Caco-2 (cell line): Measurements from ENCODE around the gene FOXP1. TPM values are rescaled to one million over a fixed set of nuclear protein-coding genes. Genes with fewer than 3 reads are reported as not detected.

Experiments
- BruUV-seq: library from RNA; stranded (reverse); fragments of 400-500 nt; replicated peaks from 2 replicates; lab custom pipeline; 2021; lab: Mats Ljungman, UMichigan
- CTCF ChIA-PET: fragments of 300-600 bp; sonication (Branson Sonifier 250); formaldehyde crosslinking; loops from one replicate; lab custom pipeline; 2022; ENCODE audit warnings: antibody characterized with exemption; lab: Charles Lee
- POLR2A ChIA-PET: fragments of 300-600 bp; sonication (Branson Sonifier 250); formaldehyde crosslinking; loops from one replicate; lab custom pipeline; 2022; ENCODE audit warnings: antibody characterized with exemption; lab: Charles Lee
- DNase-seq, 2 experiments: peaks; one replicate each; pipeline versions ENCODE4 v3.0.0 to v3.0.0-alpha.2; 2020 to 2022
- H3K27me3 ChIP-seq: replicated peaks from 2 replicates; pipeline ENCODE4 v1.6.0; 2011; ENCODE audit warnings: low read length; ENCODE audit not compliant: control insufficient read depth, insufficient read depth
- H3K36me3 ChIP-seq: 2 replicates; pipeline ENCODE4 v1.5.1; 2011; ENCODE audit warnings: low read length; ENCODE audit not compliant: control insufficient read depth, insufficient read depth
- H3K4me1 ChIP-seq: fragments of 250-450 bp; sonication (Bioruptor Pico); 2 replicates; pipeline ENCODE4 v1.5.1; 2020; ENCODE audit warnings: mild to moderate bottlenecking
- H3K4me3 ChIP-seq: 2 replicates; pipeline ENCODE4 v1.5.1; 2011; ENCODE audit warnings: low read depth, mild to moderate bottlenecking, control low read depth, low read length
- H3K9me3 ChIP-seq: fragments of 250-450 bp; sonication (Bioruptor Pico); 2 replicates; pipeline ENCODE4 v1.5.1; 2020; ENCODE audit warnings: mild to moderate bottlenecking, moderate library complexity
- H3K27ac Mint-ChIP-seq: one replicate; pipeline ENCODE4 v1.8.0; 2022; ENCODE audit warnings: mixed read lengths; ENCODE audit not compliant: unreplicated experiment
- H3K27me3 Mint-ChIP-seq: one replicate; pipeline ENCODE4 v1.8.0; 2022; ENCODE audit warnings: mixed read lengths; ENCODE audit not compliant: insufficient read depth, unreplicated experiment
- H3K36me3 Mint-ChIP-seq: one replicate; pipeline ENCODE4 v1.8.0; 2022; ENCODE audit warnings: mild to moderate bottlenecking, mixed read lengths; ENCODE audit not compliant: insufficient read depth, unreplicated experiment
- H3K4me1 Mint-ChIP-seq: one replicate; pipeline ENCODE4 v1.8.0; 2022; ENCODE audit warnings: low read depth, mixed read lengths; ENCODE audit not compliant: unreplicated experiment
- H3K4me3 Mint-ChIP-seq: one replicate; pipeline ENCODE4 v1.8.0; 2022; ENCODE audit warnings: mild to moderate bottlenecking, moderate library complexity, mixed read lengths; ENCODE audit not compliant: unreplicated experiment
- H3K9me3 Mint-ChIP-seq: one replicate; pipeline ENCODE4 v1.8.0; 2022; ENCODE audit warnings: mixed read lengths; ENCODE audit not compliant: unreplicated experiment
- CTCF ChIP-seq, 2 experiments: fragments of 200-600 bp in 1 of 2; IDR thresholded peaks; 1 replicate in 1 of 2; 2 replicates in 1 of 2; pipeline versions ENCODE4 v1.5.1 to v1.8.0; 2011 to 2022; ENCODE audit warnings: antibody characterized with exemption in 1 of 2, control low read depth in 1 of 2, inconsistent platforms in 1 of 2, low read depth in 1 of 2, low read length in 1 of 2, mild to moderate bottlenecking in 1 of 2, moderate library complexity in 1 of 2; ENCODE audit not compliant: insufficient read depth in 1 of 2, severe bottlenecking in 1 of 2, unreplicated experiment in 1 of 2
- intact Hi-C: fragments of 100-400 bp; cut with micrococcal nuclease; formaldehyde crosslinking; loops from one replicate; pipeline ENCODE4 v1.10.0; 2022; ENCODE audit not compliant: unreplicated experiment
- total RNA-seq: library from RNA; stranded (reverse); gene quantifications from 2 replicates; pipeline ENCODE4 v1.2.3, GENCODE V29; 2022

Gene FOXP1
- total RNA-seq, 1 experiment from 2014 or later: 131 TPM

GRCh38 chr3:71232175-71232679, 351.3 kb downstream of the FOXP1 start:
- peaks cover 24% of the 10 kb centered on the region for H3K36me3 Mint-ChIP-seq
- H3K27ac Mint-ChIP-seq: no peak overlapping the region
- no peaks in the 10 kb centered on the region for H3K9me3 Mint-ChIP-seq
- TF ChIP-seq CTCF (IDR thresholded peaks at IDR 0.05; ENCODE audit: insufficient read depth in 1 of 2, low read depth in 1 of 2, low read length in 1 of 2, severe bottlenecking in 1 of 2, unreplicated experiment in 1 of 2): no peak
- H3K4me1 Mint-ChIP-seq: peaks cover under 1% of the 10 kb centered on the region
- peaks cover 5% of the 10 kb centered on the region; the same call in 1 of the 2 replicates for H3K4me1 ChIP-seq
- CTCF ChIA-PET: no interaction called here
- no peak overlapping the region for H3K4me3 Mint-ChIP-seq
- intact Hi-C loops: no loop called here
- H3K27me3 ChIP-seq: no peaks in the 10 kb centered on the region
- H3K27me3 Mint-ChIP-seq: no peaks in the 10 kb centered on the region
- POLR2A ChIA-PET: no interaction called here
- no peaks in the 10 kb centered on the region for H3K9me3 ChIP-seq
- no peak overlapping the region for H3K4me3 ChIP-seq
- H3K36me3 ChIP-seq: no peaks in the 10 kb centered on the region
- no peak for DNase-seq
- BruUV-seq: no TSS peak

- H3K36me3 Mint-ChIP-seq: peaks cover 27% of the 10 kb centered on the region
- CTCF ChIA-PET: no interaction called here
- BruUV-seq: no TSS peak
Measured at GRCh38 chr3:71231680-71232079, 351.8 kb downstream of the FOXP1 start.

DNA sequence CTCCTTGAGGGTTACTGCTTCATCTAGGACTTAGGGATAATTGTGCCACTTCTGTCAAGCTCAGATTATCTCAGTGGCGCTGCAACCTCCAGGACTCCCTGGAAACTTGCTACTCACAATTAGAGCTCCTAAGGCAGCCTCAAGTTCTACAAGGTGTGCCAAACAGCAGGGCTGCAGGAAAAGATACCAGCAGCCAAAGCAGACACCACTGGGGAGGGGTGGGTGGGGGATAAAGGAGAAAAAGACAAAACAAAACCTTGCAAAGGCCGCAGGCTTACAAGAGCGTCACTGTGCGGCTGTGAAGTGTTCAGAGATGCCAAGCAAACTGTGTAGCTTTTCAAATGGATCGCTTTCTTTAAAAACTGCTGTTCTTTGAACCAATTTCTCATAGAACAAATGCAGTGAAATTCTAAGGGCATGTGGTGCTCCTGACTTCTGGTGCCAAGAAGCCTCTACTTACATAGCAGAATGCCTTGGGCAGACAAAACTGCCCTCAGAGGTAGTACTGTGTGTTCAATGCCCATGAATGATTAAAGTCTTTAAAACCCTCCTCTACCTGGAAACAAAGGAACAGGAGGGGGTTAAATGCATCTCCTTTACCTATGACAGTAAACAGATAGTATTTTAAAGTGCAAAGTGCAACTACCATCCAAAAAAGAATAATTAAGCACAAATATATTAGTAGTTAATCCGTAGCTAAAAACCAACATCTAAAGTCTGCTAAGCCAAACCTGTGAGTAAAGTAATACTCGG, 353.4 kb downstream of the FOXP1 start:
- Mint-ChIP-seq H3K9me3 (no peaks in the 10 kb centered on the region), H3K4me1 (peaks cover 11% of the 10 kb centered on the region), H3K27ac (no peak overlapping the region), H3K36me3 (peaks cover 22% of the 10 kb centered on the region), H3K4me3 (no peak overlapping the region), H3K27me3 (no peaks in the 10 kb centered on the region)
- ChIA-PET POLR2A (no interaction called here), CTCF (no interaction called here)
- Histone ChIP-seq H3K9me3 (no peaks in the 10 kb centered on the region), H3K4me1 (peaks cover 5% of the 10 kb centered on the region; the same call in 1 of the 2 replicates), H3K4me3 (no peak overlapping the region), H3K27me3 (no peaks in the 10 kb centered on the region), H3K36me3 (no peaks in the 10 kb centered on the region)
- intact Hi-C loops: loop anchor here (2.0 kb wide), 1 partner anchor 13 kb away; no protein-coding TSS in a partner anchor
- no TSS peak for BruUV-seq
- TF ChIP-seq CTCF (IDR thresholded peaks at IDR 0.05; ENCODE audit: insufficient read depth in 1 of 2, low read depth in 1 of 2, low read length in 1 of 2, severe bottlenecking in 1 of 2, unreplicated experiment in 1 of 2): no peak
- DNase-seq: no peak

More at GRCh38 chr3:71231680-71232079, 351.8 kb downstream of the FOXP1 start:
- Histone ChIP-seq H3K4me3 (no peak overlapping the region), H3K4me1 (peaks cover 5% of the 10 kb centered on the region; the same call in 1 of the 2 replicates), H3K9me3 (no peaks in the 10 kb centered on the region), H3K36me3 (no peaks in the 10 kb centered on the region), H3K27me3 (no peaks in the 10 kb centered on the region)
- POLR2A ChIA-PET: no interaction called here
- peaks cover 6% of the 10 kb centered on the region for H3K4me1 Mint-ChIP-seq
- H3K9me3 Mint-ChIP-seq: no peaks in the 10 kb centered on the region
- intact Hi-C loops: no loop called here
- no peak overlapping the region for H3K27ac Mint-ChIP-seq
- TF ChIP-seq CTCF (IDR thresholded peaks at IDR 0.05; ENCODE audit: insufficient read depth in 1 of 2, low read depth in 1 of 2, low read length in 1 of 2, severe bottlenecking in 1 of 2, unreplicated experiment in 1 of 2): no peak
- no peak for DNase-seq
- H3K4me3 Mint-ChIP-seq: no peak overlapping the region
- H3K27me3 Mint-ChIP-seq: no peaks in the 10 kb centered on the region
